Endothelial cell of umbilical vein (primary cell): ENCODE measurements around the gene MARS1. TPM values are rescaled to one million over a fixed set of nuclear protein-coding genes. Genes with fewer than 3 reads are reported as not detected.
A peak's percentile ranks its signal among the peaks of the same experiment; 100 is the strongest.

ENCODE experiments used
- BruUV-seq: library from RNA; stranded (reverse); fragments of 400-500 nt; replicated peaks from 2 replicates; lab custom pipeline; 2021; lab: Mats Ljungman, UMichigan
- CTCF ChIA-PET: fragments of 300-600, 350-600 bp; sonication (Branson Sonifier 250); formaldehyde crosslinking; loops from one replicate; lab custom pipeline; 2021; ENCODE audit warnings: antibody characterized with exemption, inconsistent platforms; lab: Charles Lee
- POLR2A ChIA-PET: fragments of 300-600, 350-600 bp; sonication (Branson Sonifier 250); formaldehyde crosslinking; loops from one replicate; lab custom pipeline; 2021; ENCODE audit warnings: antibody characterized with exemption, inconsistent platforms; lab: Charles Lee
- DNase-seq: peaks from one replicate; pipeline ENCODE4 v3.0.0-alpha.2; 2011; ENCODE audit warnings: low read depth, low spot score
- FAIRE-seq: peaks from 2 replicates; lab custom pipeline; 2011; peaks lifted over from hg19 to GRCh38; lab: Jason Lieb, UNC
- H2AFZ ChIP-seq: 2 replicates; pipeline ENCODE4 v1.6.0; 2012; ENCODE audit warnings: low read depth, low read length, control low read depth, inconsistent platforms
- H3K27ac ChIP-seq: 2 replicates; pipeline ENCODE4 v1.5.1; 2011; ENCODE audit warnings: low read depth, mild to moderate bottlenecking, control low read depth, low read length, moderate library complexity; ENCODE audit not compliant: insufficient read depth
- H3K27me3 ChIP-seq, 2 experiments: 2 replicates each; pipeline versions ENCODE4 v1.6.0 to v1.6.1; 2011; ENCODE audit warnings: low read length in 2 of 2, mixed read lengths in 1 of 2; ENCODE audit not compliant: control insufficient read depth in 2 of 2, insufficient read depth in 2 of 2
- H3K36me3 ChIP-seq, 2 experiments: 2 replicates in 1 of 2; 3 replicates in 1 of 2; pipeline ENCODE4 v1.5.1; 2011; ENCODE audit warnings: low read length in 2 of 2, mild to moderate bottlenecking in 1 of 2, moderate library complexity in 1 of 2; ENCODE audit not compliant: control insufficient read depth in 2 of 2, insufficient read depth in 2 of 2; ENCODE audit errors: extremely low read depth in 1 of 2
- H3K4me1 ChIP-seq: 3 replicates; pipeline ENCODE4 v1.5.1; 2011; ENCODE audit warnings: mild to moderate bottlenecking, low read length; ENCODE audit not compliant: control insufficient read depth, insufficient read depth; ENCODE audit errors: extremely low read depth
- H3K4me2 ChIP-seq: 2 replicates; pipeline ENCODE4 v1.6.1; 2011; ENCODE audit warnings: low read length, control low read depth, mixed read lengths; ENCODE audit not compliant: insufficient read depth
- H3K4me3 ChIP-seq, 3 experiments: fragments of 200-600 bp in 1 of 3; sonication (generic), shearing (Covaris generic) in 1 of 3; replicated peaks in 1 of 3; 2 replicates each; pipeline ENCODE4 v1.5.1; 2011 to 2016; ENCODE audit warnings: control low read depth in 3 of 3, low read length in 3 of 3, mild to moderate bottlenecking in 2 of 3, inconsistent platforms in 1 of 3, low read depth in 1 of 3, moderate library complexity in 1 of 3; ENCODE audit not compliant: insufficient read depth in 1 of 3
- H3K79me2 ChIP-seq: 2 replicates; pipeline ENCODE4 v1.6.0; 2012; ENCODE audit warnings: low read length, inconsistent platforms; ENCODE audit not compliant: control insufficient read depth, insufficient read depth
- H3K9ac ChIP-seq: replicated peaks from 2 replicates; pipeline ENCODE3; 2011; ENCODE audit warnings: low read length, control low read depth; ENCODE audit not compliant: insufficient read depth; ENCODE audit errors: extremely low read depth
- H3K9me1 ChIP-seq: replicated peaks from 3 replicates; pipeline ENCODE4 v1.6.0; 2011; ENCODE audit warnings: mild to moderate bottlenecking, low read length; ENCODE audit not compliant: control insufficient read depth, insufficient read depth; ENCODE audit errors: extremely low read depth
- H3K9me3 ChIP-seq: replicated peaks from 2 replicates; pipeline ENCODE4 v1.5.1; 2012; ENCODE audit warnings: low read length, inconsistent platforms; ENCODE audit not compliant: control insufficient read depth, insufficient read depth
- H4K20me1 ChIP-seq: replicated peaks from 2 replicates; pipeline ENCODE3; 2011; ENCODE audit warnings: mild to moderate bottlenecking, low read length; ENCODE audit not compliant: control insufficient read depth, insufficient read depth; ENCODE audit errors: extremely low read depth
- EZH2 ChIP-seq: IDR thresholded peaks from 2 replicates; pipeline ENCODE4 v1.6.1; 2012; ENCODE audit warnings: borderline replicate concordance, low read depth, mild to moderate bottlenecking, moderate library complexity, low read length, inconsistent platforms; ENCODE audit not compliant: severe bottlenecking
- FOS ChIP-seq: IDR thresholded peaks from 2 replicates; pipeline ENCODE4 v1.6.1; 2011; ENCODE audit warnings: mild to moderate bottlenecking, low read length, moderate library complexity, borderline replicate concordance; ENCODE audit not compliant: insufficient read depth
- JUN ChIP-seq: IDR thresholded peaks from 2 replicates; pipeline ENCODE4 v1.6.1; 2011; ENCODE audit warnings: borderline replicate concordance, low read depth; ENCODE audit not compliant: insufficient read length, insufficient read depth
- POLR2AphosphoS5 ChIP-seq: IDR thresholded peaks from 2 replicates; pipeline ENCODE4 v1.6.1; 2012; ENCODE audit warnings: low read depth, mild to moderate bottlenecking, control low read depth, low read length, moderate library complexity; ENCODE audit not compliant: insufficient read depth
- dilution Hi-C: fragments of 300-500 bp; cut with MboI; formaldehyde crosslinking; loops from one replicate; pipeline ENCODE4 v1.15.0; 2019; ENCODE audit warnings: low sequenced_read_pairs; ENCODE audit not compliant: extremely low pct_ligation_motif_present
- intact Hi-C: fragments of 100-400 bp; cut with micrococcal nuclease; formaldehyde crosslinking; loops from one replicate; pipeline ENCODE4 v1.10.0; 2022
- polyA plus RNA-seq, 4 experiments: library from polyadenylated mRNA; depleted of rRNA in 3 of 4; stranded (reverse) in 3 of 4; unstranded in 1 of 4; fragments of >200 nt; gene quantifications; 2 replicates each; pipeline versions ENCODE4 v1.2.1 to v1.2.3, GENCODE V29; 2011 to 2012; ENCODE audit warnings: missing spikeins in 1 of 4
- total RNA-seq: library from RNA; stranded (reverse); gene quantifications from 2 replicates; pipeline ENCODE4 v1.2.3, GENCODE V29; 2021
- TF ChIP-seq, protein P1 (sequence below), 2 donors: IDR thresholded peaks; 1 replicate in 1 of 2; 2 replicates in 1 of 2; pipeline ENCODE4 v1.5.1; 2011; ENCODE audit warnings: low read length in 2 of 2, mild to moderate bottlenecking in 2 of 2, moderate library complexity in 2 of 2, control low read depth in 1 of 2, inconsistent platforms in 1 of 2, low read depth in 1 of 2; ENCODE audit not compliant: insufficient read depth in 1 of 2; ENCODE audit errors: extremely low read depth in 1 of 2

MARS1 gene
- total and polyA plus RNA-seq, 2 donors (not counting 3 experiments of a cell fraction or from before 2014, with no cell fraction given), result 118 to 212 TPM

DNA sequence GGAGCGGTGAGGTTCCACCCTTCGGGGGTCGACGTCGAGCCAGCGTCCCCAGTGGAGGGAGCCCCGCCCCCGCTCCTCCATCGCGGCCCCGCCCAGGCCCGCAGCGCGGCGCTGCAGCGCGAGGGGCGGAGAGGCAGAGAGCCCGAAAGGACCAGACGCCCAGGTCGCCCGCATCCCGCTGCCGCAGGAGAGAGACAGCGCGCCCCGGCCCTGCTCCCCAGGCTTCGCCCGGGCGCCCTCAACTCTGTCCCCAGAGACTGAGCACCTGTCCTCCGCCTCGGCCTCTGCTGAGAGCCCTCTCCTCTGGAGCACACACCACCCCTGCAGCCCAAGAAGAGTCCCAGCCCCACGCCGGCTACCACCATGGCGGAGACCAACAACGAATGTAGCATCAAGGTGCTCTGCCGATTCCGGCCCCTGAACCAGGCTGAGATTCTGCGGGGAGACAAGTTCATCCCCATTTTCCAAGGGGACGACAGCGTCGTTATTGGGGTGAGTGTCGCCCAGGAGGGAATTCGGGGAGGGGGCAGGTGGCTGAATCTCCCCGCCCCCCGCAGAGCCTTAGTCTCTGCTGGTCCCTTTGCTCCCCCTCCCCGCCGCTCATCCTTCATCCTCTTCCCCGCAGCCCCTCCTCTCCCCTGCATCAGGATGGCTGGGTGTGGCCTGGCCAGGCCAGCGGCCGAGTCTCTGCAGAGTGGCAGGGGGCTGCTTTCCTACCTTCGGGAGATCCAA is 62.2 kb downstream of the MARS1 start, which contains the start of gene KIF5A:
KIF5A (plus strand) TSS at position 136 of the 732 bp plus-strand sequence; CDS start at position 364, 228 bp downstream.
- BruUV-seq, result no TSS peak
- no peak for DNase-seq
- Histone ChIP-seq H4K20me1 (no peaks in the 10 kb centered on the region), H3K4me1 (peaks cover 9% of the 10 kb centered on the region), H2AFZ (peak within 1 kb of the TSS; percentile 46), H3K9me1 (no peaks in the 10 kb centered on the region), H3K27ac (no peak within 1 kb of the TSS), H3K9ac (no peak within 1 kb of the TSS), H3K27me3 (peaks cover 51 to 52% of the 10 kb centered on the region in 2 experiments), H3K9me3 (no peaks in the 10 kb centered on the region), H3K4me3 (peak within 1 kb of the TSS in 1 of 3 experiments; percentile 0), H3K79me2 (peaks cover 18% of the 10 kb centered on the region), H3K36me3 (no peaks in the 10 kb centered on the region), H3K4me2 (peak within 1 kb of the TSS; percentile 40)
- no peak for FAIRE-seq
- dilution Hi-C loops, result no loop called here
- intact Hi-C loops, result loop anchor here (5.0 kb wide), 1 partner anchor 142 kb away; the partner anchor contains the start of gene OS9
- CTCF ChIA-PET, result no interaction called here
- POLR2A ChIA-PET, result no interaction called here
- TF ChIP-seq EZH2, result no peak
- TF ChIP-seq JUN, result no peak
- no peak for TF ChIP-seq FOS
- TF ChIP-seq, protein P1, sequence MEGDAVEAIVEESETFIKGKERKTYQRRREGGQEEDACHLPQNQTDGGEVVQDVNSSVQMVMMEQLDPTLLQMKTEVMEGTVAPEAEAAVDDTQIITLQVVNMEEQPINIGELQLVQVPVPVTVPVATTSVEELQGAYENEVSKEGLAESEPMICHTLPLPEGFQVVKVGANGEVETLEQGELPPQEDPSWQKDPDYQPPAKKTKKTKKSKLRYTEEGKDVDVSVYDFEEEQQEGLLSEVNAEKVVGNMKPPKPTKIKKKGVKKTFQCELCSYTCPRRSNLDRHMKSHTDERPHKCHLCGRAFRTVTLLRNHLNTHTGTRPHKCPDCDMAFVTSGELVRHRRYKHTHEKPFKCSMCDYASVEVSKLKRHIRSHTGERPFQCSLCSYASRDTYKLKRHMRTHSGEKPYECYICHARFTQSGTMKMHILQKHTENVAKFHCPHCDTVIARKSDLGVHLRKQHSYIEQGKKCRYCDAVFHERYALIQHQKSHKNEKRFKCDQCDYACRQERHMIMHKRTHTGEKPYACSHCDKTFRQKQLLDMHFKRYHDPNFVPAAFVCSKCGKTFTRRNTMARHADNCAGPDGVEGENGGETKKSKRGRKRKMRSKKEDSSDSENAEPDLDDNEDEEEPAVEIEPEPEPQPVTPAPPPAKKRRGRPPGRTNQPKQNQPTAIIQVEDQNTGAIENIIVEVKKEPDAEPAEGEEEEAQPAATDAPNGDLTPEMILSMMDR (IDR thresholded peaks at IDR 0.05; ENCODE audit: extremely low read depth in 1 of 2, insufficient read depth in 1 of 2, low read depth in 1 of 2, low read length in 2 of 2), result no peak
- no peak for TF ChIP-seq POLR2AphosphoS5
